HCT116 (cell line): ENCODE measurements around the gene DMXL1.

ENCODE experiments used
- CTCF ChIP-seq, 3 experiments: fragments of 200-600 bp in 1 of 3; sonication (generic) in 1 of 3; IDR thresholded peaks in 2 of 3; conservative IDR thresholded peaks in 1 of 3; 2 replicates each; pipeline ENCODE4 v1.5.1; 2012 to 2017; ENCODE audit warnings: low read depth in 2 of 3, low read length in 2 of 3, antibody characterized with exemption in 1 of 3, borderline replicate concordance in 1 of 3, control low read depth in 1 of 3, mild to moderate bottlenecking in 1 of 3, mixed read lengths in 1 of 3, mixed run types in 1 of 3, moderate library complexity in 1 of 3; ENCODE audit not compliant: insufficient read depth in 1 of 3
- POLR2AphosphoS5 ChIP-seq: IDR thresholded peaks from 2 replicates; pipeline ENCODE4 v1.6.1; 2011; ENCODE audit warnings: mild to moderate bottlenecking, low read depth, low read length, moderate library complexity
- ZNF274 ChIP-seq: fragments of 200-500 bp; sonication (Bioruptor generic); IDR thresholded peaks from 2 replicates; pipeline ENCODE4 v1.6.1; 2014; ENCODE audit warnings: mild to moderate bottlenecking, low read depth, low read length, inconsistent platforms

- TF ChIP-seq POLR2AphosphoS5 (no peak), CTCF (IDR thresholded peaks at IDR 0.05 in 2 of 3, conservative IDR thresholded peaks at IDR 0.05 in 1 of 3; ENCODE audit: borderline replicate concordance in 1 of 3, insufficient read depth in 1 of 3, low read depth in 2 of 3, low read length in 2 of 3) (no peak), ZNF274 (no peak)
Measured at GRCh38 chr5:119048246-119048645, 22.6 kb upstream of the DMXL1 start.
